Activated gamma-delta T cell treated with anti-CD3 and anti-CD28 coated beads, Interleukin-2, amount 50 U/mL, for 16 hours (primary cell): ENCODE measurements around the gene KDM2B.

Source experiments
- DNase-seq: peaks from one replicate; pipeline ENCODE4 v3.0.0-alpha.2; 2020; ENCODE audit warnings: low read depth

KDM2B gene

DNA sequence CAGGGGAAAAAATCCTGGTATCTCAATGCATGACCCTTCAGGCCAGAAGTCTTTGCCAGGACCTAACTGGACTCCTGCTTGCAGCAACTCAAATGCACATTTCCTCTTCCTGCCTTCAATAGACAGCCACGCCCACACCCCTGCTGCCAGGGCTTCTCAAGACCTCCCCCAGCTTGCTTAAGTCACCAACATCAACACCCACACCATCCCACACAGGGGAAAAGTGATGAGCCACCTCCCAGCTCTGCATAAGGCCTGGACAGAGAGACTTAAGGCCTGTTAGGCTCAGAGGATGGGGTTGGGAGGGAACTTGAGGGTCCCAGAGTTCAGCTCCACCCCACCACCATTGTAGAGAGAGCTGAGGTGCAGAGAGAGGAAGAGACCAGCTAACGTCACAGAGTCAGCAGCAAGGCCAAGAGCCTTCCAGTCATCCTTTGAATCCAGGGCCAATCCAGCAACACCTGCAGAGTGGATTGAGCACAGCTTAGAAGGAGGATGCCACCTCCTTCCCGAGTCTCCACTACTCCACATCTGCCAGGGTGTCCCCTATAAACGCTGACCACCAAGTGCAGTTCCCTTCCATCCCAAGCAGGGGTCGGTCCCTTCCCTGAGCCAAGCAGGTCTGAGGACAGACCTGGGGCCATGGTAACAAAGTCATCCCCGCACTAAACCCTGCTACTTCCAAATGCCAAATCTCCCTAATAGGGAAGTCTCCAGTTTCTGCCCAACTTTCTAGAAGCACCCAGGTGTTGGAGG is 50.0 kb downstream of the KDM2B start:
- peak; percentile 65 for DNase-seq

DNA sequence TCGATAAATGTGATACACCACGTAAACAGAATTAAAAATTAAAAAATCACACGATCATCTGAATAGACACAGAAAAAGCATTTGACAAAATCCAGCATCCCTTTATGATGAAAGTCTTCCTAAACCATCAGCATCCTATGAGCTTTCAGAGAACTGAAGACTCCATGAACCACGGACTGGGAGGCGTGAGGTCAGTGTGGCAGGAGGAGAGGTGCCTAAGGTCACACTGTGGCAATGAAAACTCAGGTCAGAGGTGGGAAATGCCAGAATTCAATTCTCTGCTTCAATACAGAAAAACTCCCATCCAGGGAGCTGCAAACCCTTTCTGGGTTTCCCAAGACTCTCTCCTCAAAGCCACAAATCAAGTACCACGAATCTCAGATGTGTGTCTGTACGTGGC is 51.6 kb downstream of the KDM2B start:
- DNase-seq, result no peak

GRCh38 chr12:121525411-121525810 is 55.4 kb downstream of the KDM2B start:
- no peak for DNase-seq

DNA sequence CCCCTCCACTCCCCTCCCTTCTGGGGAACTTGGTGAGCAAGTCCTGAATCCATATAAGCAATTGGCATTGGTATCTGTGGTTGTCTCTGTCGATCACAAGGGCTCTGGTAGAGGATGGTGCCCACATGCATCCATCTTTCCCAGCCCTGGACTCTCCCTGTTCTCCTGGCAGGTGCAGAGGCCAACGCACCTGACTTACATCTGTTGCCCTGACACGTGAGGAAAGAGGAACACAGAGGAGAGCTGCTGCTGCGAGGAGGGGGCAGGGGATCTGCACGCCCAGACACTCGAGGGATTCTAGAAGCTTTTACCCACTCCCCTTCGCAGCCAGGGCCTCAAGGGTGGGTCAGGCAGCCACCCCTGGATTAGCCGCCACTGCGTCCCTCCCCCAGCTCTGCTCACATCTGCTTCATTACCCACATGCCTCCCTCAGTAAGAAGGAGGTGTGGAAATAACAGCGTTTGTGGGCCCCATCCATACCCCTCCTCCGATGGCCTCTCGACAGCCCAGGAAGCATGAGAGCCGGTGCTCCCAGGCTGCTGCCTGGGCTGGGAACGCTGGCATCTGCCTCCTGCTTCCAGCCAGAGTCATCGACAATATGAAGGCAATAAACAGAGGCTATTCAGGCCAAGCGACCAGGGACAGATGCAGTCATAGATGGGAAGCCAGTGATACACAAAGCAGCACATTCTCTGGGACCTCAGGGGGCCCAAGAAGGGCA is 56.5 kb downstream of the KDM2B start:
- no peak for DNase-seq

- no peak for DNase-seq
These were observed 57.1 kb downstream of the KDM2B start for GRCh38 chr12:121523741-121524140.

GRCh38 chr12:121522971-121523370 is 57.9 kb downstream of the KDM2B start:
- DNase-seq, result no peak

DNA sequence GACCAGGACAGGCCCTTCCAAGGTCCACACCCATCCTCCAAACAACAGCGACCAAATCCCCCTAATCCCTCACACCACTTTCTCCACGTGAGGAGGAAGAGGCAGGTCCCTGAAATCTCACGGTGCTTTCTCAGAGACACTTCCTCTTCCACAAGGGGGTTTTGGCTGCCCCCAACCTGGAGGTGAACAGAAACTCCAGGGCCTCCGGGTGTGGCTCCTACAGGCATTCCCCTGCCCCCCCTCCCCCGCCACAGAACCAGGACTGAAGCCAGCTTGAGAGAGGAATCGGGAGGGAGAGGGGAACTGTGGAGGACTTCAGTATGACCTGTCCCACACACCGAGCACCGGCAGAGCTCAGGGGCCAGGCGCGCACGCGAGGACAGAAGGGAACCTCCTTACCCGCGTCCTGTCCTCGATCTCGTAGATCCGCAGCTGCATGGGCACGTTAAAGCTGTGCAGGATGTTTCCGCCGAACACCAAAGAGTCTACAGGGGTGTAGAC is 60.2 kb downstream of the KDM2B start:
- no peak for DNase-seq

DNA sequence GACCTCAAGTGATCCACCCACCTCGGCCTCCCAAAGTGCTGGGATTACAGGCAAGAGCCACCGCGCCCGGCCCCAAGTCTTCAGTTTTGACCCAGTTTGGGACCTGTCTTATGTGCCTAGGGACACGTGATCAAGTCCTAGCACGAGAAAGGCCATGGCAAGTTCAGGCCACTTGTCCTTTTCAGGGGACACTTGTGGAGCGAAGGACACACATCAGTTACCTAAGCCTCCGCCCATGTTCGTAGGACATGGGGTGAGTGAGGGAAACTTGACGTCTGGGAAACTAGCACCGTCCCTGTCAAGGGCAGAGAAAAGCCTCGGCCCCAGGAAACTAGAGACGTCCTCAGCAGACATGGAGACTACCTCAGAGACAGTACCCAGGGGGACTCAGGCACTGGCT is 60.7 kb downstream of the KDM2B start:
- DNase-seq, result no peak

DNA sequence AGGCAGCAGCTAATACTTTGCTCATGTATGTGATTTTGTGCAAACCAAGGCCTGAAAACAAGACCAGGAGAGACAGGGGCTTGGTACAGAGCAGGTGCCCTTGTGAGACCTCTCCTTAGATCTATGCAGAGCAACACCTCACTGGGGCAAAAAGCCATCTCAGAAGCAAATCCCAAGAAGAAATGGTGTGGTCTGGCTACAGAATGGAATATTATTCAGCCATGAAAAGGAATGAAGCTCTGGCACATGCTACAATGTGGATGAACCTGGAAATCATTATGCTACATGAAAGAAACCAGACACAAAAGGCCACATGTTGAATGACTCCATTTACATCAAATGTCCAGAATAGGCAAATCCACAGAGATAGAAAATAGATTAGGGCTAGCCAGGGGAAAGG is 61.6 kb downstream of the KDM2B start:
- no peak for DNase-seq

GRCh38 chr12:121518656-121519055 is 62.2 kb downstream of the KDM2B start:
- no peak for DNase-seq

DNA sequence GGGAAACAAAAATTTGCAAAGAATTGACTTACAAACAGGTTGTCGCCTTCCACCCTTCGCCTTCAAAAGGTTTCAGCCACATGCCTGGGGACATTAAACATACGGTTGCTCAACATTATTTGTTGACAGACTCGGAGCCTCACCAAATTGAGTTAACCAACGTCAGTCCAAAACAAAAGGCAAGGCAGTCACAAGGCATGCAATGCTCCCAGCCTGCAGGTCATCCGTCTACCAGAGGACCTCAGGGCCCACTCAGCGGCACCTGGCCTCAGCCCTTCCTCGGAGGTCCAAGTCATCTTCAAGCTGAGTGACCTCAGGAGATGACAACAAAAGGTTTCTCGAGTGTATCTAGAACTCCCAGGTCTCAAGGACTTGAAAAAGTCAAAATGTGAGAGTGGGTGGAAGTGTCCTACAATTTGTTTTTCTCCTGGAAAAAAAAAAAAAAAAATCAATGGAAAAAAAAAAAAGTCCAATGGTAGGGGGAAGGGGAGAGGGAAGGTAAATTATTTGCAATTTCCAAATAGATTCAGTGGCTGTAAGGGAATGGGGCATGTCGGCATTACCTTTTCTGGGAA is 64.3 kb downstream of the KDM2B start:
- DNase-seq, result no peak

DNA sequence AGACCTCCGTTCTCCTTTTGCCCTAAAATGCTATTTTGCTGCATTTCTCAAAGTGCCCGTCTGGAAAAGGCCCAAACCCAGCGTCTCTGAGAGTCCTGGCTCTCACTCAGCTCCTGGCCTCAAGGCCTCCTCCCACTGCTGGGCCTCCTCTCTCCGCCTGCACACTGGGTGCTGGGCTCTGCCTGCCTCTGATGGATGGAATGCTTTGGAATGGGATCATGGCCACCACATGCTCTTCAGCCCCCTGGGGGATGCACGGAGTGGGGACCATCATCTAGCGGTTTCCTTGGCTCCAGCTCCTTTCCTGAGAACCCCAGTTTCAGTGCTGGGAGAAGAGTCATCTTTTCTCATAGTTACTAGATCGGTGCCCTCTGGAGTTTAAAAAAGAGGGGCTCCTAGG is 65.2 kb downstream of the KDM2B start:
- no peak for DNase-seq

DNA sequence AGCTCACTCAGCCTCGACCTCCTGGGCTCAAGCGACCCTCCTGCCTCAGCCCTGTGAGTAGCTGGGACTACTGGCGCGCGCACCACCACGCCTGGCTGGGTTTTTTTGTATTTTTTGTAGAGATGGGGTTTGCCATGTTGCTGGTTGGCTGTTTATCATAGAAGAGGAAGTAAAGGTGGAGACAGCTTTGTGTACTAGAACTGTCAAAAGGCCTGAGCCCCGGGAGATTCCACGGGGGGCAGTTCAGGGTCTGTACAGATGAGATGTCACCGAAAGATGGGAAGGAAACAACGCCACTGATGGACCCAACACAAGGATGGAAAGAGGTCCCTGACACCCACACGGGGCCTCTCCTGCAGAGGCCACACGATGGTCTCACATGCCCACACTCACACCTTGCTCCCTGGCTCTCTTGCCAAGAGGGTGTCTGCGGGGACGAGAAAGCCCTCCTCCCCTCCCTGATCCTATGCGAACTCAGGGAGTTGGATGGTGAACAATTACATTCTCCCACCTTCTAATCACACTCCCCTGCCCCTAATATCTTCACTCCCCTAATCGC is 66.6 kb downstream of the KDM2B start:
- no peak for DNase-seq

DNA sequence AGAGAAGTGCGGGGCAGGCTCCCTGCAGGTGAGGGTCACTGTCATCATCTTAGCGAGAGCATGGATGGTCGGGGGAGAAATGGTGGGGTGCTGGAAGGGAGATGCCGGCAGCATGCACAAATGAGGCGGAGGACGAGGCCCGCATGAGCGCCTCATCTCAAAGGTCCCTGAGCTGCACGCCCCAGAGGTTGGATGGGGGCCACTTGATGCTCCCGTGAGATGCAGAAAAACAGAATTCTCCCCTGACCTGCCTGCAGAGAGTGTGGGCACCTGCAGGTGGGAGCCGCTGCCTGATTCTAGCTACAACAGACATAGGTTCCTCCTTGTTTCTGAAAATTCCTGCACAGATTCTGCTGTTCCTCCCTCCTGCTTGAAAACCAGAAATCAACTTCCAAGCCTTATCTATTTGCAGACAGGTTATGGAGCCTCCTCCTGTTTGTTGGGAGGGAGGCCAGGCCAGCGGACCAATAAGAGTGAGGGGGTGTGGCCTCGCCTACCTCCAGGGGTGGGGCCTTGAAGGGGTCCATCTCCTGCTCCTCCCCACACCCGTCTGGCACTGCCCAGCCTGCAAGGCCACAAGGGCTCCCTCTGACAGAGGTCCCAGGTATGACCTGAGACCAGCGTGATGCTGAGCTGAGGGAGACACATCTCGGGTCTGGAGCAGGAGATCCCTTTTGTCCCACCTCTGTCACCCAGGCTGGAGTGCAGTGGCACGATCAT is 67.2 kb downstream of the KDM2B start:
- no peak for DNase-seq

DNA sequence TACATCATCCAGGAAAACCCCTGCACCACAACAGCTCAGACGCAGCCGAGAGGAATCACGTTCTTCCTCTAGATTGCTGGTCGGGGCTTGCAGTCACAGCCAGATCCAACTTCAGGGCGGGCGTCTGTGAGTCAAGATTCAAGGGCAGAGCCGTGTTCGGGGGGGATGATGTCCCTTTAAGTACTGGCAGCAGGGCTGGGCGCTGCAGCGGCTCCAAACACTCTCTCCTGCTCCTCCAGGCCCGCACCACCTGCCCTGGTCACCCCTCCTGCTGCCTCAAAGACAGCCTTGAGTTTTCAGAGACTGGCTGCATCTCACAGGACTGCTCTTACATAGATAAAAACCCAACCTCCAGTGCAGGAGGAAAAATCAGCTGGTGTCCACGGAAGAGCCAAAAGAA is 68.3 kb downstream of the KDM2B start:
- DNase-seq, result no peak

DNA sequence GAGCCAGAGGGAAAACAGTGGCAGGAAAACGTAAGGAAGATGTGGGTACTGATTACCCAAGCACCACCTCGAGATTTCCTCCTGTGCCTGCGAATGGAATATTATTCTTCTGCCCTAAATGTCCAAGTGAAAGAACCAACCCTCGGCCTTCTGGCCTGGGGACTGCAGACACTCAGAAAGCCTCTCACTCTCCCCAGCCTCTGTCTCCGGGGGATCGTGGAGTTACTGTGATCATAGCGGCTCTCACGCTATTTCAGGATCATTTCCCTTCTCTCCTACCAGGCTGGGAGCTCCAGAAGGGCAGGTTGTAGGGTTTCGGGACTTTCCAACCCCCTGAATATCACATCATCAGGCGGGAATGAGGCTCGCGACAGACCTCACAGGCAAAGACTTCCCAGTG is 68.9 kb downstream of the KDM2B start:
- DNase-seq, result no peak

DNA sequence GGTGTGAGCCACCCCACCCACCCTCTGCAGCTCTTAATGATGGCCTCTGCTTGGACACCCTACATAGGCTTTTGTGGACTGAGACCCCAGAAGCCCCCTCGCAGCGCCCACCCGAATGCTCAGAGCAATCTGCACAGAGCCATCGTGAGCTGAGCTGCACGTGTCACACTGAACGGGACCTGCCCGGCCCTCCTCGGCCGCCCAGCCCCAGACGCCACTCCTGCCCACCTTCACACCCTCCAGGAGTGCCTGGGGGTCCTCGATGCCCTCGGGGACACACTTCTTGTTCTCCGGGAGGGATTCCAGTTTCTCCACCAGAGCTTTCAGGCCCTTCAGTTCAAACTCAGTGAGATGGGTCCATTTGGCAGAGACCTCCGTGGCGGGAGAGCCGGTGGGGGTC is 71.5 kb downstream of the KDM2B start:
- no peak for DNase-seq

GRCh38 chr12:121508533-121508932 is 72.3 kb downstream of the KDM2B start:
- DNase-seq, result no peak

DNA sequence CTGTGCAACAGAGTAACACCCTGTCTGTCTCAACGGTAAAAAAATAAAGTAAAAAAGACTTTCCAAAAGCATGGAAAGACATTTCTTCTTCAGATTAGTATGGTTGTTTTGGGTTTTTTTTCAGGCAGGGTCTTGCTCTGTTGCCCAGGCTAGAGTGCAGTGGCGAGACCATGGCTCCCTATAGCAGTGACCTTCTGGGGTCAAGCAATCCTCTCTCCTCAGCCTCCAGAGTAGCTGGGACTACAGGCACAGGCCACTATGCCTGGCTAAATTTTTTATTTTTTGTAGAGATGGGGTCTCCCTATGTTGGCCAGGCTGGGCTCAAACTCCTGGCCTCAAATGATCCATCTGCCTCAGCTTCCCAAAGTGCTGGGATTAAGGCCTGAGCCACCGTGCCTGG is 72.8 kb downstream of the KDM2B start:
- DNase-seq, result no peak

- no peak for DNase-seq
These were observed 73.6 kb downstream of the KDM2B start for GRCh38 chr12:121507245-121507644.

DNA sequence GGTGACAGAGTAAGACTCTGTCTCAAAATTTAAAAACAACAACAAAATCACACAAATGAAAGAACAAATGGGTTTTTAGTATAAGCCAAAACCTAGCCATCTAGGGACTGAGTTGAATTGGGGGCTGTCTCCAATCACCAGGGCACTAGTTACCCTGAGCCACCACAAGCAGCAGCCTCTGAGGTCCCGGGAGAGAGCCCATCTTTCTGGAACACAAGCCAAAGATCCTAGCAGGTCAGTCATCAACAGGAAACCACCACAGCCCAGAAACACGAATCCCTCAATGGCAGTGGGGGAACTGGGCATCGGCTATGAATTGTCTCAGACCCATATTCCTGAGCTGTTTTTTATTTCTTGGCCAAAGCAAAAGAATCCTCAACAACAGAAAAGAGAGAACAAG is 75.3 kb downstream of the KDM2B start:
- no peak for DNase-seq

DNA sequence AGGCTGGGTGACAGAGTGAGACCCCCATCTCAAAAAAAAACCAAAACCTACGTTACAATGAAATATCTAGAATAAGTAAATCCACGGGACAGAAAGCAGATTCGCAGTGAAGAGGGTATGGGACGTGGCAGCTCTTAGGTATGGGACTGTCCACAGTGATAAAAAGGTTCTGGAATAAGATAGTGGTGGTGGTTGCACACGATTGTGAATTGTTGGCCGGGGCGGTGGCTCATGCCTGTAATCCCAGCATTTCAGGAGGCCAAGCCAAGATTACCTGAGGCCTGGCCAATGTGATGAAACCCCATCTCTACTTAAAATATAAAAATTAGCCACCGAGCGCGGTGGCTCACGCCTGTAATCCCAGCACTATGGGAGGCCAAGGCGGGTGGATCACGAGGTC is 76.3 kb downstream of the KDM2B start:
- DNase-seq, result no peak
